ENCODE measurements around the gene ZNF697.

The ZNF697 gene

GRCh38 chr1:119602169-119602568 lies 45.9 kb downstream of the ZNF697 start:
- no peak overlapping the region for H3K4me3 ChIP-seq (ENCODE audit: low read depth, low read length)
- TF ChIP-seq, protein P1, sequence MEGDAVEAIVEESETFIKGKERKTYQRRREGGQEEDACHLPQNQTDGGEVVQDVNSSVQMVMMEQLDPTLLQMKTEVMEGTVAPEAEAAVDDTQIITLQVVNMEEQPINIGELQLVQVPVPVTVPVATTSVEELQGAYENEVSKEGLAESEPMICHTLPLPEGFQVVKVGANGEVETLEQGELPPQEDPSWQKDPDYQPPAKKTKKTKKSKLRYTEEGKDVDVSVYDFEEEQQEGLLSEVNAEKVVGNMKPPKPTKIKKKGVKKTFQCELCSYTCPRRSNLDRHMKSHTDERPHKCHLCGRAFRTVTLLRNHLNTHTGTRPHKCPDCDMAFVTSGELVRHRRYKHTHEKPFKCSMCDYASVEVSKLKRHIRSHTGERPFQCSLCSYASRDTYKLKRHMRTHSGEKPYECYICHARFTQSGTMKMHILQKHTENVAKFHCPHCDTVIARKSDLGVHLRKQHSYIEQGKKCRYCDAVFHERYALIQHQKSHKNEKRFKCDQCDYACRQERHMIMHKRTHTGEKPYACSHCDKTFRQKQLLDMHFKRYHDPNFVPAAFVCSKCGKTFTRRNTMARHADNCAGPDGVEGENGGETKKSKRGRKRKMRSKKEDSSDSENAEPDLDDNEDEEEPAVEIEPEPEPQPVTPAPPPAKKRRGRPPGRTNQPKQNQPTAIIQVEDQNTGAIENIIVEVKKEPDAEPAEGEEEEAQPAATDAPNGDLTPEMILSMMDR (IDR thresholded peaks at IDR 0.05; ENCODE audit: insufficient read depth, low read depth, low read length, missing control alignments), result no peak
- no peak for DNase-seq (ENCODE audit: low read depth)

DNA sequence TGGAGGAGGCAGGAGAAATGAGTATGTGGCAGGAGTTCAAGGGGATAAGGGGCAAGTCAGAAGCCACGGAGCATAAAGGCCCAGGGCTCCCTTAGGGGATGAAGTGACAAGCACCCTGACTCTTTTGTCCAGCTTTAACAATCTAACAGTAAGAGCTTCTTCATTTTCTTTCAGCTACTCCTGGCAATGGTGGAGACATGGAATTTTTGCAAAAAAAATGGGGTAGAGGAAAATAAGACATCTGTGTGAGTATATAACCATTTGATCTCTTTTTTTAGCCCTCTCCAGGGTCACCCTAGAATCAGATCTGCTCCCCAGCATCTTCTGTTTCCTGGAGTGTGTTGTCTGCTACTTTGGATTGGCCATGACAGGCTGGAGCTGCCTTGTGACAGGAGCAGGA lies 47.1 kb downstream of the ZNF697 start:
- TF ChIP-seq, protein P1 (IDR thresholded peaks at IDR 0.05; ENCODE audit: insufficient read depth, low read depth, low read length, missing control alignments), result no peak
- no peak for DNase-seq (ENCODE audit: low read depth)
- no peak overlapping the region for H3K4me3 ChIP-seq (ENCODE audit: low read depth, low read length)

DNA sequence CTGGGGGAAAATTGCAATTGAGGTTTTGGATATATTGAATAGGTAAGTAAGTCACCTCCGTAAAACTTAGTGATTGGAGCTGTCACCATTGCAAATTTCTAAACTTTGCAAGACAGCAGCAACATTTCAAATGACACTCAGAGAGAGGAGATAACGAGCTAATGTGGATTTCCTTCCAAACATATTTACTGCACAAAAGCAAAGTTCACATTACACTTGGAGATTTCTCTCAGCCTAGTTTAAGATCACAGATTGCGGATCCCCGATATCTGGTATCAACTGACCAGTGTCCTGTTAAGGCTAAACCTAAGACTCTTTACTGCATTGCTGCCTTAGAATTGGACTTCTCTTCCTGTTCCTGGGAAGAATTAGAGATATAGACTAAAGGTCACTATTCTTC lies 47.5 kb downstream of the ZNF697 start:
- DNase-seq (ENCODE audit: low read depth), result no peak
- TF ChIP-seq, protein P1 (IDR thresholded peaks at IDR 0.05; ENCODE audit: insufficient read depth, low read depth, low read length, missing control alignments), result no peak
- no peak overlapping the region for H3K4me3 ChIP-seq (ENCODE audit: low read depth, low read length)

- DNase-seq (ENCODE audit: low read depth), result no peak
- H3K4me3 ChIP-seq (ENCODE audit: low read depth, low read length), result no peak overlapping the region
- TF ChIP-seq, protein P1 (IDR thresholded peaks at IDR 0.05; ENCODE audit: insufficient read depth, low read depth, low read length, missing control alignments), result no peak
Observed at GRCh38 chr1:119595606-119596005, 52.5 kb downstream of the ZNF697 start.

GRCh38 chr1:119595168-119595567 lies 52.9 kb downstream of the ZNF697 start:
- no peak overlapping the region for H3K4me3 ChIP-seq (ENCODE audit: low read depth, low read length)
- TF ChIP-seq, protein P1 (IDR thresholded peaks at IDR 0.05; ENCODE audit: insufficient read depth, low read depth, low read length, missing control alignments), result no peak
- no peak for DNase-seq (ENCODE audit: low read depth)

GRCh38 chr1:119594376-119594775 lies 53.7 kb downstream of the ZNF697 start:
- TF ChIP-seq, protein P1 (IDR thresholded peaks at IDR 0.05; ENCODE audit: insufficient read depth, low read depth, low read length, missing control alignments), result no peak
- H3K4me3 ChIP-seq (ENCODE audit: low read depth, low read length), result no peak overlapping the region
- no peak for DNase-seq (ENCODE audit: low read depth)

- DNase-seq (ENCODE audit: low read depth), result no peak
- no peak overlapping the region for H3K4me3 ChIP-seq (ENCODE audit: low read depth, low read length)
- TF ChIP-seq, protein P1 (IDR thresholded peaks at IDR 0.05; ENCODE audit: insufficient read depth, low read depth, low read length, missing control alignments), result no peak
Observed at GRCh38 chr1:119593805-119594204, 54.3 kb downstream of the ZNF697 start.

Measured in GM12865 (cell line).